ENCODE results near the gene SIGLEC5. TPM values are rescaled to one million over a fixed set of nuclear protein-coding genes. Genes with fewer than 3 reads are reported as not detected.

Gene SIGLEC5
- total RNA-seq, 1 donor from 2014 or later: 0.49 TPM

DNA sequence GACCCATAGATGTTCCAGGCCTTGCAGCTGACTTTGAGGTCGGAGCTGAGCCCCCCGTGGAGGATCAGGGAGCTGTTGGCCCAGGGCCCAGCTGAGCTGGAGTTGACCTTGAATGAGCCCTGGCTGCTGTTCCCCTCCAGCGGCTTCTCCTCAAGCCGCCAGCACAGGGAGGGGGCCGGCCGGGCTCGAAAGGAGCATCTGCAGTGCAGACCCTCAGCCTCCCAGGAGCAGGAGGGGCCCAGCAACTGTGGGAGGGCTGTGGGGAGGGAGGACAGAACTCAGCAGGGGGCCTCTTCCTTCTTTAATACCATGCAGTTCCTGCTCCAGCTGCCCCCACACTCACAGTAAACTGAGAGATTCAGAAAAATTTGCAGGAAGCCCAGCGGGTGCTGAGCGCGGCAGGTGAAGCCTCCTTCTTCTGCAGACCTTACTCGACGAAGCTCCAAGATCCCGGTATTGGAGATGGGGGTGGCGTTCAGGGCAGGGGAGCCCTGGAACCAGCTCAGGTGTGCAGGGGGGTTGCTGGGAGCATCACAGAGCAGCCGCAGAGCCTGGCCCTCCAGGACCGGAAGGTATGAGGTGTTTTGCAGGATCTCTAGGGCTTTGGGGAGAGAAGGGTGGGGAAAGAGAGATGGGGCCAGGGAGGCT is 2.6 kb downstream of the SIGLEC5 start:
- TF ChIP-seq POLR2AphosphoS5 (IDR thresholded peaks at IDR 0.05; ENCODE audit: insufficient read depth in 1 of 2, low read depth in 1 of 2): no peak
- TF ChIP-seq, protein P1, sequence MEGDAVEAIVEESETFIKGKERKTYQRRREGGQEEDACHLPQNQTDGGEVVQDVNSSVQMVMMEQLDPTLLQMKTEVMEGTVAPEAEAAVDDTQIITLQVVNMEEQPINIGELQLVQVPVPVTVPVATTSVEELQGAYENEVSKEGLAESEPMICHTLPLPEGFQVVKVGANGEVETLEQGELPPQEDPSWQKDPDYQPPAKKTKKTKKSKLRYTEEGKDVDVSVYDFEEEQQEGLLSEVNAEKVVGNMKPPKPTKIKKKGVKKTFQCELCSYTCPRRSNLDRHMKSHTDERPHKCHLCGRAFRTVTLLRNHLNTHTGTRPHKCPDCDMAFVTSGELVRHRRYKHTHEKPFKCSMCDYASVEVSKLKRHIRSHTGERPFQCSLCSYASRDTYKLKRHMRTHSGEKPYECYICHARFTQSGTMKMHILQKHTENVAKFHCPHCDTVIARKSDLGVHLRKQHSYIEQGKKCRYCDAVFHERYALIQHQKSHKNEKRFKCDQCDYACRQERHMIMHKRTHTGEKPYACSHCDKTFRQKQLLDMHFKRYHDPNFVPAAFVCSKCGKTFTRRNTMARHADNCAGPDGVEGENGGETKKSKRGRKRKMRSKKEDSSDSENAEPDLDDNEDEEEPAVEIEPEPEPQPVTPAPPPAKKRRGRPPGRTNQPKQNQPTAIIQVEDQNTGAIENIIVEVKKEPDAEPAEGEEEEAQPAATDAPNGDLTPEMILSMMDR (IDR thresholded peaks at IDR 0.05): no peak
- TF ChIP-seq POLR2A (IDR thresholded peaks at IDR 0.05): no peak
- peak in 1 of 2 donors; percentile 44 for DNase-seq (ENCODE audit: extremely low spot score in 2 of 2)
- Histone ChIP-seq H3K36me3 (no peaks in the 10 kb centered on the region), H3K4me3 (no peak overlapping the region), H3K9me3 (no peaks in the 10 kb centered on the region), H3K27me3 (no peaks in the 10 kb centered on the region), H3K27ac (no peak overlapping the region), H3K4me1 (no peaks in the 10 kb centered on the region)
- intact Hi-C loops (cut with DNase I): no loop called here

DNA sequence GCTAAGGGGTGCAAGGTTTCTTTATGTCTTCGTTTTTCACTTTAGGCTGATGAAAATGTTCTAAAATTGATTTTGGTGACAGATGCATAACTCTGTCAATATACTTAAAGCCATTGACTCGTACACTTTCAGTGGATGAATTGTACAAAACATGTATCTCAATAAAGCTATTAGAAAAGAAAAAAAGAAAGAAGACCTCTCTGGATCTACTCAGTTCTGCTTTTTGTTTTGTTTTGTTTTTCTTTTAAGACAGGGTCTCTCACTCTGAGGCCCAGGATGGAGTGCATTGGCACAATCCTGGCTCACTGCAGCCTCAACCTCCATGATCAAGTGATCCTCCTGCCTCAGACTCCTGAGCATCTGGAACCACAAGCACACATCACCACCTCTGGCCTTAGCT is 3.5 kb downstream of the SIGLEC5 start:
- no peak for DNase-seq (ENCODE audit: extremely low spot score in 2 of 2)
- Histone ChIP-seq H3K27ac (no peak overlapping the region), H3K4me1 (no peaks in the 10 kb centered on the region), H3K27me3 (no peaks in the 10 kb centered on the region), H3K4me3 (no peak overlapping the region), H3K9me3 (no peaks in the 10 kb centered on the region), H3K36me3 (no peaks in the 10 kb centered on the region)
- TF ChIP-seq POLR2AphosphoS5 (IDR thresholded peaks at IDR 0.05; ENCODE audit: insufficient read depth in 1 of 2, low read depth in 1 of 2) (no peak), POLR2A (IDR thresholded peaks at IDR 0.05) (no peak)
- TF ChIP-seq, protein P1 (IDR thresholded peaks at IDR 0.05): no peak
- intact Hi-C loops (cut with DNase I): no loop called here

DNA sequence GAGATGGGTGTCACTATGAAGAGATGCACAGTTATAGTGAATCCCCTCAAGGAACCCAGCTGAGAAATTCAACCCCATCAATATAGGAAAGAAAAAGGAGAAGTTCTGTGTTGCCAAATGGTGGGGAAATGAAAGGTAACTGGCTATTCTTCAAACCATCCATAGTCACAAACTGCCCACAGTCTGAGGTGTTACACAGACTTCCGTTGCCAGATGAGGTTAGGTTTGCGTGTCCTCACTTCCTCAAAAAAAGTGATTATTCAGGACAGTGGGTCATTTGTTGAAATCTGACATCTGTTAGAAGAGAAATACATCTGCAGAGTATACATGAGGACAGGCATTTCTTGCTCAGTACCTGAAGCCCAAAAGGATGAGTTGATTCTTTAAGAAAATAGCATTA is 9.0 kb downstream of the SIGLEC5 start:
- Histone ChIP-seq H3K4me1 (no peaks in the 10 kb centered on the region), H3K27me3 (no peaks in the 10 kb centered on the region), H3K9me3 (no peaks in the 10 kb centered on the region), H3K36me3 (no peaks in the 10 kb centered on the region), H3K4me3 (no peak overlapping the region), H3K27ac (no peak overlapping the region)
- intact Hi-C loops (cut with DNase I): no loop called here
- DNase-seq (ENCODE audit: extremely low spot score in 2 of 2): no peak
- TF ChIP-seq POLR2A (IDR thresholded peaks at IDR 0.05) (no peak), POLR2AphosphoS5 (IDR thresholded peaks at IDR 0.05; ENCODE audit: insufficient read depth in 1 of 2, low read depth in 1 of 2) (no peak)
- TF ChIP-seq, protein P1 (IDR thresholded peaks at IDR 0.05): no peak

DNA sequence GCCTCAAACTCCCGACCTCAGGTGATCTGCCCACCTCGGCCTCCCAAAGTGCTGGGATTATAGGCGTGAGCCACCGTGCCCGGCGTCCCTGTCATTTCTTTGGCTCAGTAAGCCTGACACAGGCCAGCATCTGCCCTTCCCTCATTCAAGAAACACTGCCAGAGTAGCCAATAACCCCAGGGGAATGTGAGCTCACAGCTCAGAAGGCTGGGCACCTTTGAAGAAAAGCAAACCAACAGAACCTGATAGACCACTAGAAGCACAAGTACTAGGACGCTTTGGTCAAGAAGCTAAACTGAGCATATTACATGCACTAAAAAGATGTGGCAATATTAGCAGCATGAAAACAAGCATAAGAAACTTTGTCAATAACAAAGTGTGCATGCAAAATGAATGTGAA is 14.2 kb downstream of the SIGLEC5 start:
- TF ChIP-seq POLR2A (IDR thresholded peaks at IDR 0.05): no peak
- TF ChIP-seq, protein P1 (IDR thresholded peaks at IDR 0.05): no peak
- TF ChIP-seq POLR2AphosphoS5 (IDR thresholded peaks at IDR 0.05; ENCODE audit: insufficient read depth in 1 of 2, low read depth in 1 of 2): no peak
- H3K36me3 ChIP-seq: no peaks in the 10 kb centered on the region
- no peak overlapping the region for H3K27ac ChIP-seq
- no peaks in the 10 kb centered on the region for H3K27me3 ChIP-seq
- intact Hi-C loops (cut with DNase I): no loop called here
- H3K4me3 ChIP-seq: no peak overlapping the region
- no peak for DNase-seq (ENCODE audit: extremely low spot score in 2 of 2)
- no peaks in the 10 kb centered on the region for H3K9me3 ChIP-seq
- no peaks in the 10 kb centered on the region for H3K4me1 ChIP-seq

DNA sequence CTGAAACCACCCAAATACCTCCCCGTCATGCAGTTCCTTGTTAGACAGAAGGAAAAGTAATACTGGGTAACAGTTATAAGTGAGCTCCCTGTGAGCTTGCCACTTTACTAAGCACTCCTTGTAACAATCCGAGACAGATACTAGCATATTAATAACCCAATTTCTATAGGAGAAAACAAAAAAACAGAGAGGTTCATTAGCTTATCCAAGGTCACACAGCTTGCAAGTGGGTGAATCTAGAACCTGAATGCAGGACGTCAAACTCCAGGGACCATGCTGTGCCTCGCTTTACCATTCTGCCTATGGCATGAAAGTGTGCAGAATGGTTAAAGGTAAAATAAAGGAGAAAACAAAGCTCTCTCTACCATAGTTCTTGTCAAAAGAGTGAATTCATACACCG is 15.4 kb downstream of the SIGLEC5 start:
- Histone ChIP-seq H3K4me3 (no peak overlapping the region), H3K4me1 (no peaks in the 10 kb centered on the region), H3K27me3 (no peaks in the 10 kb centered on the region), H3K27ac (no peak overlapping the region), H3K9me3 (no peaks in the 10 kb centered on the region), H3K36me3 (no peaks in the 10 kb centered on the region)
- intact Hi-C loops (cut with DNase I): no loop called here
- no peak for DNase-seq (ENCODE audit: extremely low spot score in 2 of 2)
- TF ChIP-seq, protein P1 (IDR thresholded peaks at IDR 0.05): no peak
- TF ChIP-seq POLR2A (IDR thresholded peaks at IDR 0.05): no peak
